HFFc6 (cell line): ENCODE measurements around the gene MSMP. TPM values are rescaled to one million over a fixed set of nuclear protein-coding genes. Genes with fewer than 3 reads are reported as not detected.

Experiments
- DNase-seq: peaks from one replicate; pipeline ENCODE4 v3.0.0-alpha.2; 2018
- H3K27ac Mint-ChIP-seq: 2 replicates; pipeline ENCODE4 v1.8.0; 2020; ENCODE audit warnings: mild to moderate bottlenecking, mixed read lengths
- H3K27me3 Mint-ChIP-seq: 2 replicates; pipeline ENCODE4 v1.8.0; 2021; ENCODE audit warnings: mild to moderate bottlenecking, moderate library complexity, mixed read lengths; ENCODE audit not compliant: insufficient read depth
- H3K36me3 Mint-ChIP-seq: 2 replicates; pipeline ENCODE4 v1.8.0; 2021; ENCODE audit warnings: low read depth, mixed read lengths
- H3K4me1 Mint-ChIP-seq: 2 replicates; pipeline ENCODE4 v1.8.0; 2020; ENCODE audit warnings: low read depth, mixed read lengths
- H3K4me3 Mint-ChIP-seq: 2 replicates; pipeline ENCODE4 v1.8.0; 2020; ENCODE audit warnings: mild to moderate bottlenecking, moderate library complexity, mixed read lengths
- H3K9me3 Mint-ChIP-seq: 2 replicates; pipeline ENCODE4 v1.8.0; 2020; ENCODE audit warnings: mild to moderate bottlenecking, mixed read lengths
- CTCF ChIP-seq: fragments of 200-600 bp; sonication (generic); IDR thresholded peaks from 2 replicates; pipeline ENCODE4 v1.5.0; 2021; ENCODE audit warnings: antibody characterized with exemption, mild to moderate bottlenecking
- long read RNA-seq: library from polyadenylated mRNA; unstranded; transcript quantifications from one replicate; pipeline ENCODE4 v2.0.0, GENCODE V29; 2019
- total RNA-seq, 6 experiments: library from RNA; stranded (reverse); fragmentation: NEBNext Ultra II Directional; extraction: Animal tissue kit (Norgen Biotek cat#: 25700); gene quantifications; 2 replicates in 1 of 6; 3 replicates in 5 of 6; pipeline ENCODE4 v1.2.3, GENCODE V29; 2021

Gene MSMP
- total RNA-seq, result not detected
- long read RNA-seq, result 0 reads

- TF ChIP-seq CTCF, result no peak
- H3K4me3 Mint-ChIP-seq, result no peak within 1 kb of the TSS
- peaks cover 27% of the 10 kb centered on the region for H3K36me3 Mint-ChIP-seq
- no peak within 1 kb of the TSS for H3K27ac Mint-ChIP-seq
- DNase-seq, result no peak
- H3K9me3 Mint-ChIP-seq, result no peaks in the 10 kb centered on the region
- peaks cover 28% of the 10 kb centered on the region for H3K4me1 Mint-ChIP-seq
- H3K27me3 Mint-ChIP-seq, result peaks cover 5% of the 10 kb centered on the region
These were observed at the start of gene MSMP for GRCh38 chr9:35754264-35754663. Gene MSMP, minus strand, starts transcription at chr9:35754276. Its CDS starts 147 bp downstream, at chr9:35754129.

DNA sequence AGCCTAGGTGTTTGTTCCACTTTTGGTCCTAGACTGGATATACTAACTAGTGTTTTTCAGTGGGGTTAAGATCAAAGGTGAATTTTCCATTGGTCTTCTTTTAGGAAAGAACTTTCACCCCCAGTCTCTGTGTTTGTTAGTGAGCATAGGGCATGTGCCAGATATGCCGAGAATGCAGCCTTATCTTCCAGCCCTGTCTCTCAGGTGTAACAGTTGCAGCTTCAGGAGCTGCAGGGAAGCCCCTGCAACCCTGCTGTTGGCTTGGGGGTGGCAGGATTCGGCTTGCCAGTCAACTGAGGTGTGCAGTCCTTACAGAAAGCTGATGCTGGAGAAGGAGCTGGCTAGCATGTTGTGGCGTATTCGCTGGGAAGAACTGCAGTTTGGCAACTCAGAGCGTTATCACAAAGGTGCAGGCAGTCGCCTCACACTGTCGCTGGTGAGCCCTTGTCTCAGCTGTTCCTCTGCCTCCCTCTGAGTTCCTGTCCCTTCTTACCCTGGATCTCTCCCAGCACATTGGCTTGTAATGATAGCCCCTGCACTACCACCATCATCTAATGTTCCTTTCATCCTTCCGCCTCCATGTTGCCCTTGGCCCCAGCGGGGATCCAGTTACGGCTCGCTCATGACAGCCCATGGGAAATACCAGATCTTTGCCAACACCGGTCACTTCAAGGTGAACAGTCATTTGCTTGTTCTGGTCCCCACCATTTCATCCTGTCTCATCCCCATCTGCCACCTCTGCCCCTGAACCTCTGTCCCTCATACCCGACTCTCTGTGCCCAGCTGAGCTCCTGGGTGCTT is 47.5 kb upstream of the MSMP start:
- H3K4me3 Mint-ChIP-seq, result no peak overlapping the region
- DNase-seq, result no peak
- TF ChIP-seq CTCF, result no peak
- no peaks in the 10 kb centered on the region for H3K9me3 Mint-ChIP-seq
- H3K27ac Mint-ChIP-seq, result no peak overlapping the region
- no peaks in the 10 kb centered on the region; the same call in 1 of the 2 replicates for H3K27me3 Mint-ChIP-seq
- H3K36me3 Mint-ChIP-seq, result peaks cover 26% of the 10 kb centered on the region
- H3K4me1 Mint-ChIP-seq, result peaks cover 26% of the 10 kb centered on the region

DNA sequence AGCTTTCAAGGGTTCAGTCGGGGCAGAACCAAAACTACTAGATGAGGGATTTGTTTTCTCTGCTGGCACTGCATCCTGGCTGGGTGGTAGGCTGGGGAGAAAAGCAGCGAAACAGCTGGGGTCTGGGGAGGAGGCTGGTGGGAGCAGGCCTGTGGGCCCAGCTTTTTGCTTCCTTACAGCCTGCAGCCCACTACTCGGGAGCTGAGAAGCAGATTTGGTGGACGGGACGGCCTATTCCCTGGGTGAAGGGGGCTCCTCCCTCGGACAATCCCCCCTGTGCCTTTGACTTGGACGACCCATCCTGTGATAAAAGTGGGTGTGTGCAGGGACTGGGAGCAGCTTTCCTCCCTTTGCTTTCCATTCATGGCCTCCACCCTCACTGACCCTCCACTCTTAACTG is 46.5 kb upstream of the MSMP start:
- no peak for TF ChIP-seq CTCF
- no peak overlapping the region for H3K27ac Mint-ChIP-seq
- no peaks in the 10 kb centered on the region; the same call in 1 of the 2 replicates for H3K27me3 Mint-ChIP-seq
- no peak for DNase-seq
- H3K4me1 Mint-ChIP-seq, result peaks cover 36% of the 10 kb centered on the region
- peaks cover 26% of the 10 kb centered on the region for H3K36me3 Mint-ChIP-seq
- no peak overlapping the region for H3K4me3 Mint-ChIP-seq
- no peaks in the 10 kb centered on the region for H3K9me3 Mint-ChIP-seq

DNA sequence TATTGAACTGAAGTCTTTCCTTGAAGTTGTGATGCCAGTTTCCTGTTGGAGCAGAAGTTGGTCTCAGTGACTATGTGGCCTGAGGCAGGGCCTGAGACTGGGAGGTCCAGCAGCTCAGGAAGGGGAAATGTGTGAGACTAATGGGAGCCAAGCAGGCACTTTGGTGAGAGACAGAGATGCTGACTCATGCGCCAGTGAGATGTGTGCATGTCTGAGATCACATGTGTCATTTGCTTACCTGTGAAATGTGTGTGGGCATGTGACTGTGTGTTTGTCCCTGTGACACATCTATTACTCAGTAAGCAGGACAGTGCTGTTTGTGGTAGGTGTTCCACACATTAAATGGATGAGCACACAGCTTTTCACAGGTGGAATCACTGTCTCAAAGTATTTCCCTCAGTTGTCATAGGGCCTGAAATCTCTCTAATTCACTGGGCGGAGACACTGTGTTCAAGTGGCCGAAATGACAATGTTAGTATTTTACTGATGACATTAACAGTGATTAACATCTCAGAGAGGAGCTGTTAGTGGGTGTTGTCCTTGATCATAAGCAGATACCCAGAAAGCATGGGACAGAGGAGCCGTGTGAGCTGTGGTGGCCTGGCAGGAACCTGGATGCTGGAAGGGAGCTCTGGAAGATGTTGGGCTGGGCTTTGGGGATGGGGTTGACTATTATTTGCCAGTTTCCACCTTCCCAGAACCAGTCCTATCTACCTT is 44.7 kb upstream of the MSMP start:
- peak; percentile 80 for DNase-seq
- TF ChIP-seq CTCF, result no peak
- no peaks in the 10 kb centered on the region for H3K9me3 Mint-ChIP-seq

GRCh38 chr9:35797311-35798109 is 43.4 kb upstream of the MSMP start:
- H3K27ac Mint-ChIP-seq, result peak overlapping the region; percentile 75
- peaks cover 66% of the 10 kb centered on the region for H3K4me1 Mint-ChIP-seq
- no peaks in the 10 kb centered on the region; the same call in 1 of the 2 replicates for H3K27me3 Mint-ChIP-seq
- no peak for DNase-seq
- H3K9me3 Mint-ChIP-seq, result no peaks in the 10 kb centered on the region
- no peak overlapping the region for H3K4me3 Mint-ChIP-seq
- TF ChIP-seq CTCF, result no peak
- peaks cover 21% of the 10 kb centered on the region for H3K36me3 Mint-ChIP-seq

More for the DNA sequence above, 44.7 kb upstream of the MSMP start:
- peaks cover 21% of the 10 kb centered on the region for H3K36me3 Mint-ChIP-seq
- no peak overlapping the region; the same call in 1 of the 2 replicates for H3K4me3 Mint-ChIP-seq
- H3K27me3 Mint-ChIP-seq, result no peaks in the 10 kb centered on the region; the same call in 1 of the 2 replicates
- peak overlapping the region; percentile 80 for H3K27ac Mint-ChIP-seq
- H3K4me1 Mint-ChIP-seq, result peaks cover 53% of the 10 kb centered on the region
